Memory B cell (primary cell): ENCODE measurements around the gene ERG.

Experiments
- ATAC-seq: fragments of 150-1000 bp; cut with Tn5 transposase; 2 replicates; pipeline ENCODE4 v1.10.0; 2021; ENCODE audit warnings: low read depth, mild to moderate bottlenecking, moderate library complexity
- DNase-seq, 2 donors: peaks; one replicate each; pipeline ENCODE4 v3.0.0; 2022; ENCODE audit warnings: low spot score in 2 of 2
- H3K27ac Mint-ChIP-seq: one replicate; pipeline ENCODE4 v1.8.0; 2022; ENCODE audit warnings: mild to moderate bottlenecking, moderate library complexity, mixed read lengths
- H3K27me3 Mint-ChIP-seq: one replicate; pipeline ENCODE4 v1.8.0; 2022; ENCODE audit warnings: mixed read lengths
- H3K36me3 Mint-ChIP-seq: one replicate; pipeline ENCODE4 v1.8.0; 2022; ENCODE audit warnings: mild to moderate bottlenecking, mixed read lengths
- H3K4me1 Mint-ChIP-seq: one replicate; pipeline ENCODE4 v1.8.0; 2022; ENCODE audit warnings: mixed read lengths
- H3K4me3 Mint-ChIP-seq: one replicate; pipeline ENCODE4 v1.8.0; 2022; ENCODE audit warnings: mild to moderate bottlenecking, moderate library complexity, mixed read lengths
- H3K9me3 Mint-ChIP-seq: one replicate; pipeline ENCODE4 v1.8.0; 2022; ENCODE audit warnings: mixed read lengths

The ERG gene

GRCh38 chr21:38474124-38474523, 24.2 kb downstream of the ERG start:
- no peak for ATAC-seq
- H3K9me3 Mint-ChIP-seq = no peaks in the 10 kb centered on the region
- H3K36me3 Mint-ChIP-seq = no peaks in the 10 kb centered on the region
- H3K4me3 Mint-ChIP-seq = no peak overlapping the region
- H3K27ac Mint-ChIP-seq = no peak overlapping the region
- H3K27me3 Mint-ChIP-seq = peaks cover 14% of the 10 kb centered on the region
- H3K4me1 Mint-ChIP-seq = no peaks in the 10 kb centered on the region
- DNase-seq = no peak

- no peak for ATAC-seq
- no peaks in the 10 kb centered on the region for H3K4me1 Mint-ChIP-seq
- no peaks in the 10 kb centered on the region for H3K9me3 Mint-ChIP-seq
- no peak overlapping the region for H3K27ac Mint-ChIP-seq
- H3K4me3 Mint-ChIP-seq = no peak overlapping the region
- H3K27me3 Mint-ChIP-seq = peaks cover 10% of the 10 kb centered on the region
- no peak for DNase-seq
- H3K36me3 Mint-ChIP-seq = no peaks in the 10 kb centered on the region
Measured at GRCh38 chr21:38472412-38473108, 25.7 kb downstream of the ERG start.

- ATAC-seq = no peak
Measured at GRCh38 chr21:38471766-38472165, 26.5 kb downstream of the ERG start.

GRCh38 chr21:38470755-38471154, 27.5 kb downstream of the ERG start:
- ATAC-seq (no peak), DNase-seq (no peak)
- Mint-ChIP-seq H3K27me3 (peaks cover 8% of the 10 kb centered on the region), H3K4me1 (no peaks in the 10 kb centered on the region), H3K36me3 (no peaks in the 10 kb centered on the region), H3K27ac (no peak overlapping the region), H3K4me3 (no peak overlapping the region), H3K9me3 (peaks cover 2% of the 10 kb centered on the region)

More at GRCh38 chr21:38471766-38472165, 26.5 kb downstream of the ERG start:
- DNase-seq = no peak
- Mint-ChIP-seq H3K27me3 (peaks cover 10% of the 10 kb centered on the region), H3K36me3 (no peaks in the 10 kb centered on the region), H3K4me1 (no peaks in the 10 kb centered on the region), H3K27ac (no peak overlapping the region), H3K4me3 (no peak overlapping the region), H3K9me3 (peaks cover 2% of the 10 kb centered on the region)

GRCh38 chr21:38469642-38470041, 28.6 kb downstream of the ERG start:
- H3K4me1 Mint-ChIP-seq = no peaks in the 10 kb centered on the region
- no peak overlapping the region for H3K4me3 Mint-ChIP-seq
- DNase-seq (no peak), ATAC-seq (no peak)
- no peak overlapping the region for H3K27ac Mint-ChIP-seq
- H3K27me3 Mint-ChIP-seq = peaks cover 4% of the 10 kb centered on the region
- H3K36me3 Mint-ChIP-seq = no peaks in the 10 kb centered on the region
- peaks cover 7% of the 10 kb centered on the region for H3K9me3 Mint-ChIP-seq

- no peaks in the 10 kb centered on the region for H3K36me3 Mint-ChIP-seq
- H3K4me1 Mint-ChIP-seq = no peaks in the 10 kb centered on the region
- H3K4me3 Mint-ChIP-seq = no peak overlapping the region
- DNase-seq (no peak), ATAC-seq (no peak)
- H3K27ac Mint-ChIP-seq = no peak overlapping the region
- peaks cover 8% of the 10 kb centered on the region for H3K9me3 Mint-ChIP-seq
- peaks cover 4% of the 10 kb centered on the region for H3K27me3 Mint-ChIP-seq
Measured at GRCh38 chr21:38468989-38469388, 29.3 kb downstream of the ERG start.

- Mint-ChIP-seq H3K36me3 (no peaks in the 10 kb centered on the region), H3K4me1 (no peaks in the 10 kb centered on the region), H3K27ac (no peak overlapping the region), H3K27me3 (peaks cover 5% of the 10 kb centered on the region), H3K4me3 (no peak overlapping the region), H3K9me3 (peaks cover 9% of the 10 kb centered on the region)
- ATAC-seq (no peak), DNase-seq (no peak)
Measured at GRCh38 chr21:38467911-38468310, 30.4 kb downstream of the ERG start.

- DNase-seq (no peak), ATAC-seq (no peak)
- peaks cover 5% of the 10 kb centered on the region for H3K27me3 Mint-ChIP-seq
- H3K27ac Mint-ChIP-seq = no peak overlapping the region
- peaks cover 9% of the 10 kb centered on the region for H3K9me3 Mint-ChIP-seq
- H3K36me3 Mint-ChIP-seq = no peaks in the 10 kb centered on the region
- H3K4me1 Mint-ChIP-seq = no peaks in the 10 kb centered on the region
- H3K4me3 Mint-ChIP-seq = no peak overlapping the region
Measured at GRCh38 chr21:38467374-38467773, 30.9 kb downstream of the ERG start.

- peaks cover 7% of the 10 kb centered on the region for H3K9me3 Mint-ChIP-seq
- H3K4me1 Mint-ChIP-seq = no peaks in the 10 kb centered on the region
- peaks cover 2% of the 10 kb centered on the region for H3K27me3 Mint-ChIP-seq
- no peak overlapping the region for H3K4me3 Mint-ChIP-seq
- no peak overlapping the region for H3K27ac Mint-ChIP-seq
- H3K36me3 Mint-ChIP-seq = no peaks in the 10 kb centered on the region
- DNase-seq (no peak), ATAC-seq (no peak)
Measured at GRCh38 chr21:38460171-38460742, 38.0 kb downstream of the ERG start.

- ATAC-seq (no peak), DNase-seq (no peak)
- Mint-ChIP-seq H3K36me3 (no peaks in the 10 kb centered on the region), H3K4me1 (no peaks in the 10 kb centered on the region), H3K27ac (no peak overlapping the region), H3K27me3 (peaks cover 2% of the 10 kb centered on the region), H3K9me3 (peaks cover 1% of the 10 kb centered on the region), H3K4me3 (no peak overlapping the region)
Measured at GRCh38 chr21:38459490-38459889, 38.8 kb downstream of the ERG start.

GRCh38 chr21:38455403-38455802, 42.9 kb downstream of the ERG start:
- DNase-seq = no peak
- H3K27ac Mint-ChIP-seq = no peak overlapping the region

GRCh38 chr21:38454702-38455101, 43.6 kb downstream of the ERG start:
- Mint-ChIP-seq H3K4me1 (no peaks in the 10 kb centered on the region), H3K9me3 (peaks cover 1% of the 10 kb centered on the region), H3K36me3 (no peaks in the 10 kb centered on the region), H3K27ac (no peak overlapping the region), H3K27me3 (no peaks in the 10 kb centered on the region), H3K4me3 (no peak overlapping the region)
- ATAC-seq (no peak), DNase-seq (no peak)

More at GRCh38 chr21:38455403-38455802, 42.9 kb downstream of the ERG start:
- no peaks in the 10 kb centered on the region for H3K36me3 Mint-ChIP-seq
- no peaks in the 10 kb centered on the region for H3K4me1 Mint-ChIP-seq
- H3K9me3 Mint-ChIP-seq = peaks cover 1% of the 10 kb centered on the region
- H3K27me3 Mint-ChIP-seq = no peaks in the 10 kb centered on the region
- H3K4me3 Mint-ChIP-seq = no peak overlapping the region
- ATAC-seq = no peak

GRCh38 chr21:38454161-38454560, 44.1 kb downstream of the ERG start:
- H3K36me3 Mint-ChIP-seq = no peaks in the 10 kb centered on the region
- H3K27ac Mint-ChIP-seq = no peak overlapping the region
- H3K9me3 Mint-ChIP-seq = peaks cover 1% of the 10 kb centered on the region
- no peak for ATAC-seq
- no peak overlapping the region for H3K4me3 Mint-ChIP-seq
- H3K27me3 Mint-ChIP-seq = no peaks in the 10 kb centered on the region
- H3K4me1 Mint-ChIP-seq = no peaks in the 10 kb centered on the region
- DNase-seq = no peak

GRCh38 chr21:38448671-38449385, 49.4 kb downstream of the ERG start:
- H3K27ac Mint-ChIP-seq = no peak overlapping the region

More at GRCh38 chr21:38448671-38449385, 49.4 kb downstream of the ERG start:
- no peak overlapping the region for H3K4me3 Mint-ChIP-seq
- no peaks in the 10 kb centered on the region for H3K27me3 Mint-ChIP-seq
- H3K4me1 Mint-ChIP-seq = no peaks in the 10 kb centered on the region
- DNase-seq (no peak), ATAC-seq (no peak)
- peaks cover 1% of the 10 kb centered on the region for H3K9me3 Mint-ChIP-seq
- H3K36me3 Mint-ChIP-seq = no peaks in the 10 kb centered on the region
